Activated T-cell treated with anti-CD3 and anti-CD28 coated beads, Interleukin-2, amount 50 U/mL, for 72 hours (primary cell): ENCODE data around the gene AFDN. TPM values are rescaled to one million over a fixed set of nuclear protein-coding genes. Genes with fewer than 3 reads are reported as not detected.
"Not testable (repeated sequence)": the region's sequence is repeated elsewhere in the genome, so short reads cannot be mapped to it uniquely, and the experiment has no call there.

Experiments used
- ATAC-seq, 2 donors: fragments of 150-1000 bp; cut with Tn5 transposase; replicated peaks in 1 of 2; 2 replicates each; pipeline ENCODE4 v1.10.0; 2021; ENCODE audit warnings: moderate library complexity in 2 of 2, mild to moderate bottlenecking in 1 of 2
- DNase-seq, 2 donors: peaks; one replicate each; pipeline ENCODE4 v3.0.0; 2021 to 2022; ENCODE audit warnings: mixed read lengths in 1 of 2
- H3K27ac Mint-ChIP-seq: one replicate; pipeline ENCODE4 v1.8.0; 2022; ENCODE audit warnings: mild to moderate bottlenecking, moderate library complexity, mixed read lengths
- H3K27me3 Mint-ChIP-seq: one replicate; pipeline ENCODE4 v1.8.0; 2022; ENCODE audit warnings: low read depth, mixed read lengths
- H3K36me3 Mint-ChIP-seq, 2 donors: one replicate each; pipeline ENCODE4 v1.8.0; 2022; ENCODE audit warnings: mixed read lengths in 2 of 2, mild to moderate bottlenecking in 1 of 2; ENCODE audit not compliant: insufficient read depth in 2 of 2
- H3K4me1 Mint-ChIP-seq: one replicate; pipeline ENCODE4 v1.8.0; 2022; ENCODE audit warnings: low read depth, mixed read lengths
- H3K4me3 Mint-ChIP-seq, 2 donors: one replicate each; pipeline ENCODE4 v1.8.0; 2022; ENCODE audit warnings: mild to moderate bottlenecking in 2 of 2, mixed read lengths in 2 of 2, moderate library complexity in 2 of 2
- H3K9me3 Mint-ChIP-seq, 2 donors: one replicate each; pipeline ENCODE4 v1.8.0; 2022; ENCODE audit warnings: mixed read lengths in 2 of 2
- total RNA-seq, 2 donors: library from RNA; stranded (reverse); gene quantifications; one replicate each; pipeline ENCODE4 v1.2.3, GENCODE V29; 2022

Gene AFDN
- total RNA-seq, 2 donors from 2014 or later, result 21.6 to 31.9 TPM

DNA sequence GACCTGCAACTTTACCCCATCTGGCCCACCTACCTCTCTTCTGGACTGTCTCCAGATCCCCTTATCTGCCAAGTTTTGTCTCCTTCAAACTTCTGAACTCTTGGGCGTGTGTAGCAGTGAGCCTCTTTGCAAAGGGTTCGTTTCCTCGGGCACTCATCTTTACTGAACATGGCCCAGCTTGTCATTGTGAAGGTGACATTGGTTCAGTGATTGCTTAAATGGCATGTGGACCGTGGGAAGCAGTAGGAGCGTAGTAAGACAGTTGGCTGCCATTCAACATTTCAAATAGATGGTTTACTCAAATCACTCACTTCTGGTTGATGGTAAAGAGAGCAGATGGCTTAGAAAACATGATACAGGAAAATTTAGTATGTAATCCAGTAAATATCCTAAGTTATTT, 136.0 kb downstream of the AFDN start:
- ATAC-seq (no peak), DNase-seq (no peak)
- H3K36me3 Mint-ChIP-seq, result peaks cover 1 to 2% of the 10 kb centered on the region in 2 donors
- H3K9me3 Mint-ChIP-seq, result no peaks in the 10 kb centered on the region
- no peak overlapping the region for H3K27ac Mint-ChIP-seq
- no peaks in the 10 kb centered on the region for H3K27me3 Mint-ChIP-seq
- H3K4me1 Mint-ChIP-seq, result no peaks in the 10 kb centered on the region
- H3K4me3 Mint-ChIP-seq, result no peak overlapping the region

DNA sequence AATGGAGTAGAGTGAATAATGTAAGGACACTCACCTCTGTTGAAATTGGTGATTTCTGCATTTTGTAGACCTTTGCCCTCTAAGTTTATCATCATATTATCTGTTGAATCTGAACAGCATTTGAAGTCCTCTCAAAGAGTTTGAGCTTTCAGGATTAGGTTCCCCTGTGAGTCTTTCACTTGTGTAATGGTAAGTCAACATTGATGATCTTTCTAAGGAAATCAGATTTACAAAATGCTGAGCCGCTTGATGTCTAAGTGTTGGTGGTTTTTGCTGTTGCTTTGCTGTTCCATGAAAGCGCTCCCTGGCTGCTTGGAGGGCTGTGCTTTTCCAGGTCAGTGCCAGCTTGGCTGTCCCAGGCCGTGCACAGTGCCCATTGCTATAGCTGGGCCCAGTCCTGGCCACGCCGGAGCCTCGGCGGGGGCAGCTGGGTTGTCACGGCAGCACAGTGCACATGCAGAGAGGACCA, 136.9 kb downstream of the AFDN start:
- H3K36me3 Mint-ChIP-seq, result peaks cover 1 to 3% of the 10 kb centered on the region in 2 donors
- no peaks in the 10 kb centered on the region for H3K27me3 Mint-ChIP-seq
- H3K9me3 Mint-ChIP-seq, result no peaks in the 10 kb centered on the region
- DNase-seq, result no peak
- no peak for ATAC-seq
- no peak overlapping the region for H3K27ac Mint-ChIP-seq
- H3K4me1 Mint-ChIP-seq, result no peaks in the 10 kb centered on the region
- no peak overlapping the region for H3K4me3 Mint-ChIP-seq

DNA sequence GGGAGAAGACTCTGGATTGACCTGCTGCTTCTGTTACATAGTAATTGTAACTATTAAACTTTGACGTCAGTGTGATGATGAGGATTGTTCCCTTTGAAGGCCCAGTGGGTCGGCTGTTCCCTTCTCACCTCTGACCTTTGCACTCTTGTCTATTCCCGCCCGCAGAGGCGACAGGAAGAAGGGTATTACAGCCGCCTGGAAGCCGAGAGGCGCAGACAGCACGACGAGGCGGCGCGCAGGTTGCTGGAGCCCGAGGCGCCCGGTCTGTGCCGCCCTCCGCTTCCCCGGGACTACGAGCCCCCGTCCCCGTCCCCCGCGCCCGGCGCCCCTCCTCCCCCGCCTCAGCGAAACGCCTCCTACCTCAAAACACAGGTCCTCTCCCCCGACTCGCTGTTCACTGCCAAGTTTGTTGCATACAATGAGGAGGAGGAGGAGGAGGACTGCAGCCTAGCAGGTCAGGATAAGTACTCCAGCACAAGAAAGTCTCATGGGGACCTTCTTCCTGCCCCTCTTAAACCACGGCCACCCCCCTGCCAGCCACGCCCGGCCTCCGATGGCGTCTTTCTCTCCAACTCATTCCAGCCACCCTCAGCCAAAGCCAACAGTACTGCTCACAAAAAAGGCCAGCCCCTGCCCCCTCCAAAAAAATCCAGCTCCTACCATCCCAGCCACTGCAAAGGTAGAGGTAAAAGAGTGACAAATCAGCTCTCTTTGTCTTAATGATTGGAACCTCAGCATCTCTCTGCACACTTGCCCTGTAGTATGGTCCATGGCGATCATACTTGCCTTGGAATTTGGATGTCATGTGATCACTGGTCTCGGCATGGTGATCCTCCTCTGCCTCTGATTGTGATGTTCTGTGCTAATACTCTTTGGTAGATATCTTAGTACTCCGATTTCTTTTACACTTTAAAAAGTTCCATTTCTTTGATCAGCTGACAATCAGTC, 139.2 kb downstream of the AFDN start:
- H3K36me3 Mint-ChIP-seq, result peaks cover 1 to 3% of the 10 kb centered on the region in 2 donors
- no peak overlapping the region for H3K4me3 Mint-ChIP-seq
- H3K27me3 Mint-ChIP-seq, result no peaks in the 10 kb centered on the region
- ATAC-seq (no peak), DNase-seq (no peak)
- H3K27ac Mint-ChIP-seq, result no peak overlapping the region
- no peaks in the 10 kb centered on the region for H3K9me3 Mint-ChIP-seq
- H3K4me1 Mint-ChIP-seq, result no peaks in the 10 kb centered on the region

DNA sequence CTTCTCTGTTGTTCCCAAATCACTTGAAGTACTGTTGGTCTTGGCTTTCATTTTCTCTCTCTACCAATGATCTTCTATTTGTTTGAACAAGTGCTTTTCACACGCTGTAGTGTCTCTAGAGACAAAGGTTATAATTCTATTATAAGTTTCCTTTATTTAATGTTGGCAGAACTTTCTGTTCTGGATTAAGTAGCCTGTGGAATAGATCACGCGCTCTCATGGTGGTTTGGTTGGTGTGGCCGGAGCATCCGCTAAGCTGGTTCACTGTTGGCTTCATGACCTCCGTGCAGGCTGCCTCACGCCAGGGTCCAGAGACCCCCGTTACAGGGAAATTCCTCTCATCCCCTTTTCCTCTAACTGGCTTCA, 139.8 kb downstream of the AFDN start:
- Mint-ChIP-seq H3K36me3 (peaks cover under 1 to 3% of the 10 kb centered on the region in 2 donors), H3K9me3 (no peaks in the 10 kb centered on the region), H3K27ac (no peak overlapping the region), H3K4me1 (no peaks in the 10 kb centered on the region), H3K27me3 (no peaks in the 10 kb centered on the region), H3K4me3 (no peak overlapping the region)
- DNase-seq (no peak), ATAC-seq (no peak)

DNA sequence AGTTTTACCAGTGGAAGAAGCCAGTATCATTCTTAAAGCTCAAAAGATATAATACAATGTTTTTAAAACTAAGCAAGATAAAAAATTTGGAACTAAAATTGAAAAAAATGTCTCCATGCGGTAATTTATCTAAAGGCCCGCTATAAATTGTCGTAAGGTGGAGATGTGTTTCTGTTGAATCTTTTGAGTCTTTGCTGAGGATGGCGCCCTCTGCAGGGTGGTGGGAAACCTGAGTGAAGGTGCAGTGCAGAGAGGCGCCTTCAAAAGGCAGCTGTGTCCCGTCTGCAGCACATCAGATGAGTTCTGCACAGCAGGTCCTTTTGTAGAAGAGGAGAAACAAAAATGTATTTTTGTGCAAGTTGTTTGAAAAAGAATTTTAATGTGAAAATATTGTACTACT, 141.4 kb downstream of the AFDN start:
- H3K27ac Mint-ChIP-seq, result no peak overlapping the region
- DNase-seq (peak; percentile 25 to 44), ATAC-seq (no peak)
- no peaks in the 10 kb centered on the region for H3K9me3 Mint-ChIP-seq
- peaks cover 0 to 3% of the 10 kb centered on the region in 2 donors for H3K36me3 Mint-ChIP-seq
- H3K27me3 Mint-ChIP-seq, result no peaks in the 10 kb centered on the region
- H3K4me1 Mint-ChIP-seq, result no peaks in the 10 kb centered on the region
- no peak overlapping the region for H3K4me3 Mint-ChIP-seq

DNA sequence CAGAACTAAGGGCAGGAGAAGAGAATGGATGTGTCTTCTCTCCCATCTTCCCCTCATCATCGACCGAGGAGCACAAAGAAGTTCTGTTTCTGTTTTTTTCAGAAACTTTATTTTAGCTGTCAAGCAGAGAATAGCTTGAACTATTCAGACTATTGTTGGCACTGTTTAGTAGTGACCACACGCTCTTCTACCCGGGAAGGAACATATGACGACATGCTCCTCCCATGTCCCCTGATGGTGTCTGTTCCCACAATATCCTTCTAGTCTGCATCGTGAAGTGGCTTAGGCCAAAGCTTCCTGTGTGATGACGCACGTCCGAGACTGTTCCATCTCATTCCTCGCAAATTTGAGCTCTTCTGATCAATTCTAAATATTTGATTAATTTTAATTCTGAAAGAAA, 143.5 kb downstream of the AFDN start:
- no peak for DNase-seq
- no peaks in the 10 kb centered on the region for H3K27me3 Mint-ChIP-seq
- no peak overlapping the region for H3K4me3 Mint-ChIP-seq
- no peaks in the 10 kb centered on the region for H3K9me3 Mint-ChIP-seq
- no peak for ATAC-seq
- H3K4me1 Mint-ChIP-seq, result no peaks in the 10 kb centered on the region
- H3K27ac Mint-ChIP-seq, result no peak overlapping the region
- H3K36me3 Mint-ChIP-seq, result peaks cover 0 to 3% of the 10 kb centered on the region in 2 donors

DNA sequence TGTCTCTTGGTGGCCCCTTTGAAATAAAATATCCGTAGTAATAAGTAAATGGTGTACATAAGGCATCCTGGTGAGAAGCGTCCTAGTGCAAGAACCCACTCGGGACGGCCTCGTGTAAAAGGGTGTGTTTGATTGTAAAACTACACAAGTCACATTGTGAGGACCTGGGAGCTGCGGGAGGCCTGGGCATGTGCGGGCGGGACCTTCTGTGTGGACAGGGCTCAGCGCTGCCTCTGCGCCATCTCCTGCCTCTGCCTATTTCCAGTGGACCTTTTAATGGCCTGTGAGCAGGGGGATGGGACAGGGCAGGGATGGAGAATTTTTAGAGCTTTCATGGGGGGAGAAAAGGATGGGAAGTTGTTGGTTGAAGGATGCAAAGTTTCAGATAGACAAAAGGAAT, 145.5 kb downstream of the AFDN start:
- Mint-ChIP-seq H3K4me3 (no peak overlapping the region), H3K27ac (no peak overlapping the region), H3K4me1 (no peaks in the 10 kb centered on the region), H3K36me3 (peaks cover 0 to 3% of the 10 kb centered on the region in 2 donors), H3K27me3 (no peaks in the 10 kb centered on the region), H3K9me3 (no peaks in the 10 kb centered on the region)
- no peak for ATAC-seq
- no peak for DNase-seq

DNA sequence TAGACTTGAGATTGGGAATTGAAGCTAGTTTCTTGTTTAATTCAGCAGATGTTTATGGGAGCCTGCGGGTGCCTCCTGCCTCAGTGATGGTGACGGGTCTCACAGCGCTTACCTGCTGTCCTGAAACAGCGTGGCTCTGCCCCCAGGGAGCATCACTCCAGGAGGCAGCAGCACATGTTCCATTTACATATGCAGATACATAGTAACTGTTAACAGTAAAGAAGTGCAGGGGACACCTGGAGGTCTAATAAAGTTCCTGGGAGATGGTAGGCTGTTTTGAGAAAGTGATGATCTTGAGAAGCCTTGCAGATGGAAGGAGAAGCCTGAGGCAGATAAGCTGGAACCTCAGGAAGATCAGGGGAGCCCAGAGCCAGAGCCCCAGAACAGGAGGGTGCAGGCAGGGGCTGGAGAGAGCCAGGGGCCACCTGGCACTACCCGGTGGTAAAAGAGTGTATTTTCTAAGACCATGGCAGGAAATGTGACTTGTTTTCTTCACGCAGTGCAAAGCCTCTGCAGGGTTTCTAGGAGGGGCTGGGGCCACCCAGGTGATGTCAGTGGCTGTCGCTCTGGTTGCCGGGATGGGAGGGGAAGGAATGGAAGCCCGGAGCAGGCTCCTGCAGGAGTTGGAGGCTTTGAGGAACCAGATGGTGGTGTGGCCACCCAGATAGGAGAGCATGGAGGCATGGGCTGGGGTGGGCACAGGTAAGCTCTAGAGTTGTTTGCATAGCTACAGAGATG, 146.6 kb downstream of the AFDN start:
- H3K9me3 Mint-ChIP-seq, result no peaks in the 10 kb centered on the region
- no peak for ATAC-seq
- no peaks in the 10 kb centered on the region for H3K27me3 Mint-ChIP-seq
- no peak overlapping the region for H3K27ac Mint-ChIP-seq
- no peaks in the 10 kb centered on the region for H3K36me3 Mint-ChIP-seq
- no peak overlapping the region for H3K4me3 Mint-ChIP-seq
- no peaks in the 10 kb centered on the region for H3K4me1 Mint-ChIP-seq
- no peak for DNase-seq

DNA sequence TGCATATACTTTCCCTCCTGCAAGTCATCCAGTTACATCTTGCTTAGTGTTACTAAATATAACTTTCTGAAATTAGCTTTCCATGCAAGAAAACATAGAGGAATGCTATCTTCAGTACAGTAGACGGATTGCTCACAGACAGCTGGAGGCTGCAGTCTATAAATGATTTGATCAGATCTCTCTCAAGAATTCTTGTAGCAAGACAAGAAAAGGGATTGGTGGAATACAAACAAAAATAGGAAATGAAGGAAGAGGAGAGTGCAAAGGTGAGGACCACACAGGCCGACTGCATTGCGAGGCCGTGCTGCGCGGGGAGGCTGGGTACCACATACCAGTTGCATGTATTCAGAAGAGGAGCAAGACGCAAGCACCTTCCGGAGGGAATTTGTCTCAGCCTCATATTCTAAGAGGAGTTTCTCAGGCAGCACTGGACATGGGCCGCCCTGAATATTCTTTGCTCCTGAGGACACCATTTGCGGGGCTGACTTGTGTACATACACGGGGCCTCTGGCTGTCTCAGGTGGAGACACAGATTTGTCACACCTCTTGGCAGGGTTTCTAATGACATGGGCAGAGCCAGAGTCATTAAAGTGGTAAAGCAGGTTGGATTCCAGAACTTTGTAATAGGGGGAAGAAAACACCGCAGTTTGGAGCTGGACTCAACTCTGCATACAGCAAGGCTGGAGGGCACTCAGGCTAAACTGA, 148.1 kb downstream of the AFDN start:
- Mint-ChIP-seq H3K36me3 (no peaks in the 10 kb centered on the region), H3K27me3 (no peaks in the 10 kb centered on the region), H3K4me3 (no peak overlapping the region), H3K4me1 (no peaks in the 10 kb centered on the region), H3K9me3 (no peaks in the 10 kb centered on the region), H3K27ac (no peak overlapping the region)
- DNase-seq, result no peak
- no peak for ATAC-seq

DNA sequence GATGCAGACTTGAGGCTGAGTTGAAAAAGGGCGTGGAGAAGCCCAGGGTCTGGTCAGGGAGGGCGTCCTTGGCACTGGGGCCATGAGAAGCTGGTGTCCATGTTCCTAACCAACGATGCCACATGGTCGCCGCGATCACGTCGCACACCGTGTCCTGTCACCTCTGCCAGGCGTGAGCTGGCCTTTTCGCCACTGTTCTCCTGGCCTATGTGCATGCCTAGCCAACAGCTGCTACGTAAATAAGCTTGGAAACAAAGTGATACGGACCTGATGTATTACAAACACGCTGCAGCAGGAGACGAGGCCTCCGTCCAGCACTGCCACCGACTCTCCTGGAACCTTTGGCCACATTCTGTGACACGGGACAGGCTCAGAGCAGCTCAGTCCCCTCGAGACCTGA, 148.7 kb downstream of the AFDN start:
- no peak for DNase-seq
- no peaks in the 10 kb centered on the region for H3K4me1 Mint-ChIP-seq
- no peaks in the 10 kb centered on the region for H3K36me3 Mint-ChIP-seq
- H3K27ac Mint-ChIP-seq, result no peak overlapping the region
- no peaks in the 10 kb centered on the region for H3K9me3 Mint-ChIP-seq
- H3K27me3 Mint-ChIP-seq, result no peaks in the 10 kb centered on the region
- no peak for ATAC-seq
- H3K4me3 Mint-ChIP-seq, result no peak overlapping the region

DNA sequence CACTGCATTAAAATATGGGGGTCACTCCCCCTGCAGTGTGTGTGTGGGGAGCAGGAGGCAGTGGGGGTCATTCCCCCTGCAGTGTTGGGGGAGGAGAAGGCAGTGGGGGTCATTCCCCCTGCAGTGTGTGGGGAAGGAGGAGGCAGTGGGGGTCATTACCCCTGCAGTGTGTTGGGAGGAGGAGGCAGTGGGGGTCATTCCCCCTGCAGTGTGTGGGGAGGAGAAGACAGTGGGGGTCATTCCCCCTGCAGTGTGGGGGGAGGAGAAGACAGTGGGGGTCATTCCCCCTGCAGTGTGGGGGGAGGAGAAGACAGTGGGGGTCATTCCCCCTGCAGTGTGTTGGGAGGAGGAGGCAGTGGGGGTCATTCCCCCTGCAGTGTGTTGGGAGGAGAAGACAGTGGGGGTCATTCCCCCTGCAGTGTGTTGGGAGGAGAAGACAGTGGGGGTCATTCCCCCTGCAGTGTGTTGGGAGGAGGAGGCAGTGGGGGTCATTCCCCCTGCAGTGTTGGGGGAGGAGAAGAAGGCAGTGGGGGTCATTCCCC, 149.5 kb downstream of the AFDN start:
- not testable (repeated sequence) for DNase-seq, ATAC-seq, H3K27ac Mint-ChIP-seq, H3K4me3 Mint-ChIP-seq, H3K36me3 Mint-ChIP-seq, H3K27me3 Mint-ChIP-seq, H3K4me1 Mint-ChIP-seq, H3K9me3 Mint-ChIP-seq

DNA sequence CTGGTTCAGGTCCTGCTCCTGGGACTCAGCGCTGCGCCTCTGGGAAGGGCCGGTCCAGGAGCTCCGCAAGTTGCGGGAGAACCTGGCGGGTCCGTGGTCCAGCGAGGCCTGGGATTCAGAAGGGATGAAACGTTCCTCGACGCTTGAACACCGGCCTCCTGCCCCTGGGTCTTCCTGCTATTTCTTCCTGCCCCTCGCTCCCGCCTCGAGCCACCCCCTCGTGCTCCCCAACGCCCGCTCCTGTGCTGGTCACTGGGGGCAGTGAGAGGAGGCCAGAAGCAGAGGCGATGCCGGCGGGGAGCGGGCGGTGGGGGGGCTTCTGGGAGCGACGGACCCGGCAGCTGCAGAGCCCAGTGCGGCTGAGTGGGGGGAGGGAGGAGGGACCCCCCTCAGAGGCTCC, 150.0 kb downstream of the AFDN start:
- H3K4me1 Mint-ChIP-seq, result no peaks in the 10 kb centered on the region
- no peak for ATAC-seq

More for the DNA sequence above, 150.0 kb downstream of the AFDN start:
- Mint-ChIP-seq H3K36me3 (no peaks in the 10 kb centered on the region), H3K4me3 (no peak overlapping the region), H3K27me3 (no peaks in the 10 kb centered on the region), H3K9me3 (no peaks in the 10 kb centered on the region), H3K27ac (no peak overlapping the region)
- DNase-seq, result no peak
